Pancreas (tissue), 10 donors: ENCODE data around the gene ACTRT2. TPM values are rescaled to one million over a fixed set of nuclear protein-coding genes. Genes with fewer than 3 reads are reported as not detected.

Experiments
- ATAC-seq, 4 donors: fragments of 200-7000 bp; cut with Tn5 transposase; one replicate each; pipeline versions ENCODE4 v1.8.0 to v1.9.1; 2020; ENCODE audit warnings: mild to moderate bottlenecking in 4 of 4, moderate library complexity in 4 of 4
- DNase-seq, 6 donors: peaks; one replicate each; pipeline ENCODE4 v3.0.0-alpha.2; 2020
- FAIRE-seq: peaks from 2 replicates; lab custom pipeline; 2012; peaks lifted over from hg19 to GRCh38; lab: Jason Lieb, UNC
- H3K27ac ChIP-seq, 4 donors: fragments of 200-600 bp; sonication (generic); 1 replicate in 3 of 4; 2 replicates in 1 of 4; pipeline versions ENCODE4 v1.5.0 to v1.8.0; 2020
- H3K27me3 ChIP-seq, 4 donors: fragments of 200-600 bp; one replicate each; pipeline ENCODE4 v1.8.0; 2021
- H3K36me3 ChIP-seq, 3 donors: fragments of 200-600 bp; sonication (generic) in 1 of 3; one replicate each; pipeline versions ENCODE4 v1.5.0 to v1.8.0; 2020 to 2021
- H3K4me1 ChIP-seq, 3 donors: fragments of 200-600 bp; one replicate each; pipeline ENCODE4 v1.8.0; 2021
- H3K4me3 ChIP-seq, 4 donors: fragments of 200-600 bp; sonication (generic) in 2 of 4; one replicate each; pipeline versions ENCODE4 v1.5.0 to v1.8.0; 2020 to 2021
- H3K9me3 ChIP-seq, 4 donors: fragments of 200-600 bp; one replicate each; pipeline ENCODE4 v1.8.0; 2021
- WGBS, 2 donors: extraction: QIAGEN DNeasy Blood & Tissue Kit; methylation state at CpG; one replicate each; pipeline ENCODE4 v1.1.7; 2013; 5-methylcytosine and 5-hydroxymethylcytosine counted together
- intact Hi-C, 3 donors: fragments of 100-400 bp; cut with DNase I; formaldehyde crosslinking; loops; one replicate each; pipeline versions ENCODE4 v1.11.1 to v1.14.2; 2022
- polyA plus RNA-seq, 2 donors: library from polyadenylated mRNA; stranded (reverse); fragments of 200-250 nt; gene quantifications; one replicate each; pipeline ENCODE4 v1.2.3, GENCODE V29; 2013
- total RNA-seq, 6 donors: library from RNA; stranded (reverse); fragmentation: NEBNext Ultra II Directional in 4 of 6; extraction: Animal tissue kit (Norgen Biotek cat#: 25700) in 4 of 6; gene quantifications; one replicate each; pipeline versions ENCODE4 v1.2.1 to v1.2.4, GENCODE V29; 2021 to 2023
- TF ChIP-seq, protein P1 (sequence below), 4 donors: fragments of 200-600 bp; sonication (generic) in 3 of 4; IDR thresholded peaks; one replicate each; pipeline versions ENCODE4 v1.5.0 to v1.8.0; 2021; ENCODE audit warnings: antibody characterized with exemption in 4 of 4
- donor health status: healthy with polysubstance abuse.
- donor health status: DM: no; HTN: no; CAD: no; lungs with moderate emphysema.
- donor health status: DM: no; HTN: no; CAD: no.
- donor health status: control.
- donor health status: control.
- donor health status: Bipolar disorder and iron deficiency.
- donor health status: DM: yes; HTN: yes; CAD: no.
- donor health status: DM: no; HTN: no; CAD: no.
- donor health status: DM: no; HTN: no; CAD: no.
- donor health status: DM: yes; HTN: yes; CAD: no.

The ACTRT2 gene
- total and polyA plus RNA-seq, 8 donors: not detected

- Histone ChIP-seq H3K4me1 (peaks cover 0 to 5% (median 0%) of the 10 kb centered on the region in 3 donors), H3K9me3 (no peaks in the 10 kb centered on the region), H3K27me3 (no peaks in the 10 kb centered on the region), H3K4me3 (no peak overlapping the region), H3K27ac (peak overlapping the region in 2 of 4 donors; percentile 24 to 46), H3K36me3 (no peaks in the 10 kb centered on the region)
- intact Hi-C loops: loop anchor here (5.0 to 10.0 kb wide), 2 partner anchors 403 to 415 kb away; no protein-coding TSS in a partner anchor
- TF ChIP-seq, protein P1, sequence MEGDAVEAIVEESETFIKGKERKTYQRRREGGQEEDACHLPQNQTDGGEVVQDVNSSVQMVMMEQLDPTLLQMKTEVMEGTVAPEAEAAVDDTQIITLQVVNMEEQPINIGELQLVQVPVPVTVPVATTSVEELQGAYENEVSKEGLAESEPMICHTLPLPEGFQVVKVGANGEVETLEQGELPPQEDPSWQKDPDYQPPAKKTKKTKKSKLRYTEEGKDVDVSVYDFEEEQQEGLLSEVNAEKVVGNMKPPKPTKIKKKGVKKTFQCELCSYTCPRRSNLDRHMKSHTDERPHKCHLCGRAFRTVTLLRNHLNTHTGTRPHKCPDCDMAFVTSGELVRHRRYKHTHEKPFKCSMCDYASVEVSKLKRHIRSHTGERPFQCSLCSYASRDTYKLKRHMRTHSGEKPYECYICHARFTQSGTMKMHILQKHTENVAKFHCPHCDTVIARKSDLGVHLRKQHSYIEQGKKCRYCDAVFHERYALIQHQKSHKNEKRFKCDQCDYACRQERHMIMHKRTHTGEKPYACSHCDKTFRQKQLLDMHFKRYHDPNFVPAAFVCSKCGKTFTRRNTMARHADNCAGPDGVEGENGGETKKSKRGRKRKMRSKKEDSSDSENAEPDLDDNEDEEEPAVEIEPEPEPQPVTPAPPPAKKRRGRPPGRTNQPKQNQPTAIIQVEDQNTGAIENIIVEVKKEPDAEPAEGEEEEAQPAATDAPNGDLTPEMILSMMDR (IDR thresholded peaks at IDR 0.05): no peak
- FAIRE-seq (no peak), DNase-seq (peak in 1 of 6 donors; percentile 55), ATAC-seq (peak; percentile 10 to 42 (median 26))
- 32 to 35% methylated on average over 46 of the region's 46 CpGs for WGBS, 2 donors
Observed at GRCh38 chr1:3011631-3012455, 9.4 kb upstream of the ACTRT2 start.

DNA sequence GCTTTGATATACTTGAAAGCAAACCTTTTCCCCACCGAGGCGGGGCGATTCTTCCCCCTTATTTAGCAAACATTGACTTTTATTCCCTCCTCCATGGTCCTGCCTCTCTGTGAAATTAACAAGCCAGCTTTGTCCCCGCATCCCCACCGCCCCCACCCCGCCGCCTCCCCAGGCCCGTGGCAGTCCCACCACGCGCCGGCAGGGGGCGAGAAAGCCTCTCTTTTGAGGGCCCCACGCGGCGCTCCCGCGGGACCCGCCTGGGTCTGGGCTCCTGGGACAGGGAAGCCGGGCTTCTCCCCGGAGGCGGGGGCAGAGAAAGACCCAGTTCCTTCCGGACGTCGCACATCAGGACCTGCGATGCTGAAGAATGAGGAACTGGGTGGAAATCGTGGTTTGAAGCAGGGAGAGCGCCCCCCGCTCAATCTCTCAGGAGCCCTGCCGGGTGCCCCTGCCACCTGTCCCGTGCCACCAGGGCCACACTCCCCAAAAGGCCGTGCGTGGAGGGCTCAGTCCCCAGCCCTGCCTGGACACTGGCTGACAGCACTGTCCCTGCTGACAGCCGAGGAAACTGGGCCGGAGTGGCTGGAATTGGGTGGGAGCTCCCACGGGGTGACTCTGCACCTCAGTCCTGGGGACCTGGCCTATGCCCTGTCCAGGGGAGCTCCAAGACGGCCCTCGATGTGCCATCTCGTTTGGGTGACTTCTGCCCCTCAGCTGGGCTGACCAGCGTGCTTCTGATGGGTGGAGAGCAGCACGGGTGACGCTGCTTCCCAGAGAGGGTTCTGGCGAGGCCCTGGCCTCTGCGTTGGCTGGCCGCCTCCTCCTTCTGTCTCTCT lies 8.6 kb upstream of the ACTRT2 start:
- H3K9me3 ChIP-seq: no peaks in the 10 kb centered on the region

DNA sequence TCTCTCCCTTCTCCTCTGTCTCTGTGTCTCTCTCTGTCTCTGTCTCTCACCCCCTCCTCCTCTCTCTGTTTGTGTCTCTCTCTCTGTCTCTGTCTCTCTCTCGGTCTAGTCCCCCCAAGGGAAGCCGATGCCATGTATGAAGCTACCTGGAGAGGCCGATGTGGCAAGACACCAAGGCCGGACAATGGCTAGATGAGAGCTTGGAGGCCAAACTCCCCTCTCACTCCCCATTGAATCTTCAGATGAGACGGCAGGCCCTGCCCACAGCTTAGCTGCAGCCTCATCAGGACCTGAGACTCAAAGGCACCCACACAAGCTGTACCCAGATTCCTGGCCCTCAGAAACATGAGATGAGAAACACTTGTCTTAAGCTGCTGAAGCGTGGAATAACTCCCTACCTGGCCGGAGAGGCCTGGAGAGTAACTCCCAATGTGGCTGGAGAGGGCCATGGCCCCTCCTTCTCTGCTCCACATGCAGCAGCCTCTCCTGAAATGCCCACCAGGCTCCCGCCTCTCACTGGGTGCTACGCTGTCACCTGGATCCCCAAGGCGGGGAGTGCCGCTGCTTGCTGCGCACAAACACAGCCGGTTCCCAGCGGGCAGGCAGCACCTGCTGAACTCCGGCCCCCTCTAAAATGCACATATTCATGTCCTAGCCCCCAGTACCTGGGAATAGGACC lies 7.8 kb upstream of the ACTRT2 start:
- ATAC-seq: no peak
- Histone ChIP-seq H3K4me1 (peaks cover 0 to 5% (median 0%) of the 10 kb centered on the region in 3 donors), H3K27ac (no peak overlapping the region), H3K4me3 (no peak overlapping the region), H3K9me3 (no peaks in the 10 kb centered on the region), H3K27me3 (no peaks in the 10 kb centered on the region), H3K36me3 (no peaks in the 10 kb centered on the region)
- 81 to 90% methylated on average over 15 of the region's 15 CpGs for WGBS, 2 donors
- no peak for FAIRE-seq
- TF ChIP-seq, protein P1 (IDR thresholded peaks at IDR 0.05): no peak
- DNase-seq: no peak
- intact Hi-C loops: loop anchor here (5.0 to 10.0 kb wide), 2 partner anchors 401 to 414 kb away; no protein-coding TSS in a partner anchor

More for the DNA sequence above, 8.6 kb upstream of the ACTRT2 start:
- FAIRE-seq: no peak
- Histone ChIP-seq H3K27me3 (no peaks in the 10 kb centered on the region), H3K27ac (peak overlapping the region in 3 of 4 donors; percentile 24 to 46 (median 35)), H3K4me3 (no peak overlapping the region), H3K4me1 (peaks cover 0 to 5% (median 0%) of the 10 kb centered on the region in 3 donors), H3K36me3 (no peaks in the 10 kb centered on the region)
- DNase-seq: peak in 5 of 6 donors; percentile 36 to 94 (median 76)
- intact Hi-C loops: loop anchor here (5.0 to 10.0 kb wide), 2 partner anchors 402 to 415 kb away; no protein-coding TSS in a partner anchor
- 25 to 30% methylated on average over 39 to 44 of the region's 44 CpGs for WGBS, 2 donors
- peak; percentile 82 to 96 (median 92) for ATAC-seq
- TF ChIP-seq, protein P1 (IDR thresholded peaks at IDR 0.05): peak; percentile 82 to 90 (median 90)

DNA sequence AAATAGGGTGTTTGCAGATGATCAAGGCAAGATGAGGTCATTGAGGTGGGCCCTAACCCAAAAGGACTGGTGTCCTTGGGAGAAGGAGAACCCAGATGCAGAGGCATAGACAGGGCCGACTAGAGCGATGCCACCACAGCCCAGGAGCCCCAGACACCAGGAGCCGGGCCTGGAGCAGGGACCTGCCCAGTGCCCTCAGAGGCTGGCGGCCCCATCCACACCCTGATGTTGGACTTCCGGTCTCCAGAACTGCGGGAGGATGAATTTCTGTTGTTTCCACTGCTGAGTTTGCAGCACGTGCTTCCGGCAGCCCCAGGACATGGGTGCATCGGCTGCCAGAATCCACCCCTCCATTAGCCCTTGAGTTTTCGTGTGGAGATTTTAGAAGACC lies 7.2 kb upstream of the ACTRT2 start:
- Histone ChIP-seq H3K36me3 (no peaks in the 10 kb centered on the region), H3K4me1 (peaks cover 0 to 5% (median 0%) of the 10 kb centered on the region in 3 donors), H3K27ac (no peak overlapping the region), H3K9me3 (no peaks in the 10 kb centered on the region), H3K4me3 (no peak overlapping the region), H3K27me3 (no peaks in the 10 kb centered on the region)
- no peak for DNase-seq
- intact Hi-C loops: loop anchor here (5.0 to 10.0 kb wide), 2 partner anchors 401 to 413 kb away; no protein-coding TSS in a partner anchor
- WGBS, 2 donors: 81 to 85% methylated on average over 10 of the region's 10 CpGs
- no peak for FAIRE-seq
- no peak for ATAC-seq
- TF ChIP-seq, protein P1 (IDR thresholded peaks at IDR 0.05): no peak
